ENCODE data around the gene ARL4A.
"Not testable (repeated sequence)": the region's sequence is repeated elsewhere in the genome, so short reads cannot be mapped to it uniquely, and the experiment has no call there.

Gene ARL4A

DNA sequence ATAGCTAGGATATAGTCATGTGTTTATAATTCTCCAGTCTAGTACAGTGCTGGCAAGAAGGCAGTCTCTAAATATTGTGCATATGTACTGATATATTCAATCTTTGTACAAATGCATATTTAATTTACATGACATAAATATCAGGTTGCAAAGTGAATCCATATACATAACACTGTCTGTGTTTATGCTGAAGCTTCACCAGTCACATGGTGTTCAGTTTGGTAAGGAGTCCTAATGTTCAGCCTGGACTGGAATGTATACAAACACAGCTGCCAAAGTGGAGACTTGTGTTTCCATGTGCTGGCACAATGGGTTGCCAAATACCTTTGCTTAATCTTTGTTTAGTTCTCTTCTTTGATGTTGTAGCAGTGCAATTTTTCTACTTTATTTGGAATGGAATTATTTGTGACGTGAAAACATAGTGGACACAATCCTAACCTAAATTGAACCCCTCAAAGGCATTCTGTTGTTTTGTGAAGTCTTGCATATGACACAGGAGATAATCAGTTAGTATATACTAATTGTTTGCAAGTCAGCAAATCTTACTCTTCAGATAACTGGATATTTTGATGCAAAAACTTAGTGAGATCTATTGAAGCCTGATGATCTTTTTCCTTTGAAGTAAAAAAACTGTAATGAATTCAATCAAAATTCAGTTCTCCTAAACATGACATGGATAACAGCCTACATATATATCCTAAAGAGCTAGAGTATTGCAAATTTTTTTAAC lies 17.3 kb upstream of the ARL4A start:
- no peak for DNase-seq

DNA sequence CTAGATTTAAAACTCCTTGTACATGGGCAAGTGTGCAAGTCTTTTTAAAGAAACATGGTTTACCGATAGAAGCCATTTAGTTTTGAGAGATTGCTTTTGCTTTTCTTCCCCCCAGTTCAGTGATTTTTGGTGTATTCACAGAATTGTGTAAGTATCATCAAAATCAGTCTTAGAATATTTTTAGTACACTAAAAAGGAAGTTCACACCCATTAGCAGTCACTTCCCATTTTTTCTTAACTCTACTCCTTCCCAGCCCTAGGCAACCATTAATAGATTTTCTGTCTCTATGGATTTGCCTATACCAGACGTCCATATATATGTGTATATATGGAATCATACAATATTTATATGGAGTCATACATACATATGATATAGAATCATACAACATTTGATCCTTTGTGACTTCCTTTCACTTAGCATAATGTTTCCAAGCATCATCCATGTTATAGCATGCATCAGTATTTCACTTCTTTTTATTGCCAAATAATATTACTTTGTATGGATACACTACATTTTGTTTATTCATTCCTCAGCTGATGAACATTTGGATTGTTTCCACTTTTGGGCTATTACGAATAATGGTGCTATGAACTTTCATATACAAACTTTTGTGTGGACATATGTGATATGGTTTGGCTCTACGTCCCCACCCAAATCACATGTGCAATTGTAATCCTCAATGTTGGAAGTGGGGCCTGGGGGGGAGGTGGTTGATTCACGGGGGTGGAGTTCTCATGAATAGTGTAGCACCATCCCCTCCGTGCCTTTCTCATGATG lies 16.5 kb upstream of the ARL4A start:
- no peak for DNase-seq

GRCh38 chr7:12673436-12673835 lies 14.0 kb upstream of the ARL4A start:
- DNase-seq = not testable (repeated sequence)

- DNase-seq = no peak
These were observed 13.4 kb upstream of the ARL4A start for GRCh38 chr7:12674053-12674452.

- DNase-seq = no peak
These were observed 12.6 kb upstream of the ARL4A start for GRCh38 chr7:12674861-12675260.

DNA sequence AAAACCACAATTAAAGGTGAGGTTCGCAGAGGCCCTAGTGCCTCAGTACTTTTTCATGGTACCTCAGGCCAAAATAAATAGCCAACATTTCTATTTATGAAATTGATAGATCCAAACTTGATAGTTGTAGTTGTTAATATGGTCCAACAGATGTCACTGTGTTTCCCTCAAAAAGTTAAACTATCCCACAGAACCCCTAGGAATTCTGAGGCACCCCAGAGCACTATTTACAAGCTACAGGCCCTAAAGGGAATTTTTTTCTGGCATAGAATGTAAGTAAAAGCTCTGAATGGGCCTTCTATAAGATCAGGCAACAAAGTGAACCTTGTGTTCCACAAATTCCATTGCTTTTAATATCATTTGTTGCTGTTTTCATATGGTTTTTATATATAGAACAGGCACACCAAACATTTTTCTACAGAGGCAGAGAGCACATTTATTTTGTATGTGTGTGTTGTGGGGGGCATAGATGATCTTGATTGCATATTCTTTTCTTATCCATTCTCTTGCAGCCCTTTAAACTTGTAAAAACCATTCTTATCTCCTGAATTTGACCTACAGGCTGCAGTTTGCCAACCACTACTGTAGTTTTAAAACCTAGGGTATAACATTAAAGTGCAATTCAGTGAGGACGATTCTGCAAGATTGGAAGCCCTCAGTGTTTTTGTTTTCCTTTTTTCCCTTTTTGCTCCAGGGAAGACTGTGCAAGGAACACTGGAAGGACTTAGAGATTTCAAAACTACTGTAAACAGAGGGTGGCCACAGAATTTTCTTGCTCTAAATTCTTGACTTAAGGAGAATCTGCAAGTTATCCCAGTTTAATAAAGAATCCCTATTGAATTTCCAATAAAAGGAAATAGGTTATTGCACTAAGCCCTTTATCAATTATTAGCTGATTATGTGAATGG lies 3.5 kb upstream of the ARL4A start:
- DNase-seq = no peak

DNA sequence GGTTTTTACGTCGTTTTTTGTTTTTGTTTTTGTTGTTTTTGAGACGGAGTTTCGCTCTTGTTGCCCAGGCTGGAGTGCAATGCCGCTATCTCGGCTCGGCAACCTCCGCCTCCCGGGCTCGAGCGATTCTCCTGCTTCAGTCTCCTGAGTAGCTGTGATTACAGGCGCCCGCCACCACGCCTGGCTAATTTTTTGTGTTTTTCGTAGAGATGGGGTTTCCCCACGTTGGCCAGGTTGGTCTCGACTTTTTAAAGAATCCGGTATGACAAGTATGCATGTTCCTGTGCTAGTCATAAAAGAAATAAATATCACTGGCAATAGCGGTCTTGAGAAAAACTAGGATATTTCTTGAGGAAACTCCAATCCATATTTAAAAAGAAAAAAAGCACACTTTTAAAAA lies 2.7 kb upstream of the ARL4A start:
- no peak for DNase-seq

DNA sequence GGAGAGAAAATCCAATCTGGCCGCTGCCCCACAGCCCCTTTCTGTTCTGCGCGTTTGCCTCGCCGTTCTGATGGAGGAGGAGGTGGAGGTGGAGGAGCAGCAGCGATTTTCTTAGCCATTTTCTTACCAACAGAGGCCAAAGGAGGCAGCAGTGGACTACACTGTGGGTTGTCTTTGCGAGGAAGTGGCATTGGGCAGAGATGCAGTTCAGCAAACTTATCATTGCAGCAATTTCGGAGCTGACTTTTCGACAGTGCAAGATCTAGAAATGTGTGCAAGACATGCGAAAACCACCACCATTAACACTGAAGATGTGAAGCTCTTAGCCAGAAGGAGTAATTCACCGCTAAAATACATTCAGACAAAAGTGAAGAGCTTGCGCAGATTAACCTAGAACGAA lies 1.9 kb upstream of the ARL4A start:
- no peak for DNase-seq

GRCh38 chr7:12686234-12686890 lies 1.1 kb upstream of the ARL4A start:
- DNase-seq = peak; percentile 83 to 91

- DNase-seq = no peak
These were observed 312 bp downstream of the ARL4A start for GRCh38 chr7:12687718-12688171.

- not testable (repeated sequence) for DNase-seq
These were observed 1.2 kb downstream of the ARL4A start for GRCh38 chr7:12688485-12689170.

DNA sequence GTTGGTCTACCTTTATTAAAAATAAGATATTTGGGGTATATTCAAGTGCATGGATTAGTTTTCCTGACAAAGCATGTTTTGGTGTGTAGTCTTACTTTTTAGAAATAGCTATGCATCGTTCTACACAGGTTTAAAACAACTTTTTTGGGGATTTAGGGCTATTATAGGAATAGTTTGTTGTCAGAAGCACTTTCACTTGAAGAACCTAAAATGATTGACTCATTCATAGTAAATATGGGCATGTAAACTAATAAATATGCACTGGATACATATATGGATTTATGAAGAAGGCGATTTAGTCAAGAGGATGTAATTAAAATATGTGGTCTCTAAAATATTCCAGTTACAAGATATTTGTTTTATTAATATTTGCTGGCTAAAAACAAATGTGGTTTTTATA lies 2.0 kb downstream of the ARL4A start:
- DNase-seq = no peak

DNA sequence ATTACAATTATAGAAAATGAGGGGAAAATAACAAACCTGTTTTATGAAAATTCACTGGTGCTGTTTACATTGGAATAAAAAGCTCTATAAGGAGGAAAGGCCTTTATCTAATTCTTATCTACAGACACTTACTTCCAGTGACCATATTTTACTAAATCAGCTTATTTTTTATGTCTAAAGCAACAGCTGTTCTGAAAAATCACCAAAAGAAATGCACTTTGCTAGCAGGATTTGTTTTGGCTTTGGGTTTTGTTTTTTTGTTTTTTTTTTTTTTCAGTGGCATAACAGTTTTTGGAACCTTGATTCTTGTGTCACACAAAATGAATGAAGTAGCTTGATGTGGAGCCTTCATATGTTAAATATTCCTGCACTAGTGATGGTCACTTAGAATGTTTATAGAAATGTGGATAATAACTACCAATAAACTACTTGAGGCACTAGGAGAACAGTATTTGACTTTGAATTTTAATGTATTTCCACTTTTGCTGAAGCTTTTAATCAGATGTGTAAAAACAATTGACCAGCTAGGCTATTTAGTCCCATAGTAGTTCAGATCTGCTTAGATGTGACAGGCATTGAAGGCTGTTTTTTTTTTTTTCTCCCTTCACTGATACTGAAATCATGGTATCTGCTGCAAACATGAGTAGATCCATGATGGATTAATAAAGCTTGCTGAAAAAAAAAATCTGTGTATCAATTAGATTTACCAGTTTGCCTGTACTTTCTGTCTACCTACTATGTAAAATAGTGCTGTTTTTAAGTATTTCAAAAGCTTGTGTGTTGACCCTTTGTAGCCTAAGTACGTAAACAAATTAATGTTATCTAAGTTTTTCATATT lies 2.8 kb downstream of the ARL4A start:
- no peak for DNase-seq

DNA sequence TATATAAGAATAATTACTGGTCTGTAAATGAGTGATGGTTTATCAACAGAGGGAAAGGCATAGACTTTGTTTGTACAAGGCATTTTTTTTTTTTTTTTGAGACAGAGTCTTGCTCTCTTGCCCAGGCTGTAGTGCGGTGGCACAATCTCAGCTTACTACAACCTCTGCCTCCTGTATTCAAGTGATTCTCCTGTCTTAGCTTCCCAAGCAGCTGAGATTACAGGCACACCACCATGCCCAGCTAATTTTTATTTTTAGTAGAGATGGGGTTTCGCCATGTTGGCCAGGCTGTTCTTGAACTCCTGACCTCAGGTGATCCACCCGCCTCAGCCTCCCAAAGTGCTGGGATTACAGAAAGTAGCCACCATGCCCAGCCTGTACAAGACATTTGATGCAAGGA lies 4.0 kb downstream of the ARL4A start:
- DNase-seq = not testable (repeated sequence)

GRCh38 chr7:12692035-12692434 lies 4.6 kb downstream of the ARL4A start:
- DNase-seq = no peak

- DNase-seq = no peak
These were observed 5.2 kb downstream of the ARL4A start for GRCh38 chr7:12692479-12693259.

DNA sequence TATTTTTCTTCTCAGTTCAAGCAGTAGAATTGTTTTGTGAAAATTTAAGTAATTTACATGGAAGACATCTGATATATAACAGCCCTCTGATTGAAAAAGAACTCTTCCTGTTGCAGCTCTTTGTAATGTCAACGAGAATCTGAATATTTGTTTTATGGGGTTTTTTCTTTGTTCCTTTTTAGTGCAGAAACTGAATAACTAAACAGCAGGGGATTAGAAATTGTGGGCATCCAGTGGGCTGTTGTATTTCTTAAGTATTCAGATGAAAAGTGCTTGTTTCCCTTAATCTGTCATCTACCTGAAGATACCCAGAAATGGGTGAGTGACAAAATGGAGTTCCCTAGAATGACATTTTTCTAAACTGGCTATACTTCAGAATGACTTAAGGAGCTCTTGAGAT lies 7.4 kb downstream of the ARL4A start:
- DNase-seq = no peak

GRCh38 chr7:12695965-12696364 lies 8.5 kb downstream of the ARL4A start:
- no peak for DNase-seq

DNA sequence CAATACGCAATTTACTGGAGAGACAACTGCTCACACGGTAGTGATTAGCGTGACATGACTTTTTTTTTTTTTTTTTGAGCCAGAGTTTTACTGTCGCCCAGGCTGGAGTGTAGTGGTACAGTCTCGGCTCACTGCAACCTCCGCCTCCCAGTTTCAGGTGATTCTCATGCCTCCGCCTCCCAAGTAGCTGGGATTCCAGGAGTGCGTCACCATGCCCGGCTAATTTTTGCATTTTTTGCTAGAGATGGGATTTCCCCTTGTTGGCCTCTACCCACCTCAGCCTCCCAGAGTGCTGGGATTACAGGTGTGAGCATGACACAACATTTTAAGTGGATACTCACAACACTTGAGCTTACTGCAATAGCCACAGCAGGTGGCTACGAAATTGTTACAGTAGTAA lies 11.9 kb downstream of the ARL4A start:
- no peak for DNase-seq

DNA sequence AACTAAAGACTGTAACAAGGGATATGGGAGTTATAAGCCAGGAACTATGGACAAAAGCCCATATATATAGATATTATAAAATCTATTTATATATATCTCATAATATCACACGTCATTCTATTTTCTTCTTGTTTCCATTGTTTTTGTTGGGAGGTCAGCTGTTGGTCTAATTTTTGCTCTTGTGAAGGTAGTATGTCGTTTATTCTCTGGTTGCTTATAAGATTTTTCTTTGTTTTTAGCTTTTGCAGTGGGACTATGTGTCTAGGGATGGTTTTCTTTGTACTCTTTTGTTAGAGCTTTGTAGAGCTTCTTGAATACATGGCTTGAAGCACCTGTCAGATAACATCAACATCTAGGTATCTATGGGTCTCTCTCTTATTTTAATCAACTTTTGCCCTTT lies 14.0 kb downstream of the ARL4A start:
- DNase-seq = no peak
